Activated CD8-positive, alpha-beta memory T cell treated with anti-CD3 and anti-CD28 coated beads, Interleukin-2, amount 50 U/mL, for 1 hour (primary cell): ENCODE results near the gene MAP6D1.
"Not testable (repeated sequence)": the region's sequence is repeated elsewhere in the genome, so short reads cannot be mapped to it uniquely, and the experiment has no call there.

Experiments
- DNase-seq: peaks from one replicate; pipeline ENCODE4 v3.0.0-alpha.2; 2020; ENCODE audit errors: extremely low read depth

Gene MAP6D1

GRCh38 chr3:183799461-183799860 lies 25.9 kb downstream of the MAP6D1 start:
- DNase-seq, result no peak

- no peak for DNase-seq
Measured at GRCh38 chr3:183797996-183798395, 27.4 kb downstream of the MAP6D1 start.

DNA sequence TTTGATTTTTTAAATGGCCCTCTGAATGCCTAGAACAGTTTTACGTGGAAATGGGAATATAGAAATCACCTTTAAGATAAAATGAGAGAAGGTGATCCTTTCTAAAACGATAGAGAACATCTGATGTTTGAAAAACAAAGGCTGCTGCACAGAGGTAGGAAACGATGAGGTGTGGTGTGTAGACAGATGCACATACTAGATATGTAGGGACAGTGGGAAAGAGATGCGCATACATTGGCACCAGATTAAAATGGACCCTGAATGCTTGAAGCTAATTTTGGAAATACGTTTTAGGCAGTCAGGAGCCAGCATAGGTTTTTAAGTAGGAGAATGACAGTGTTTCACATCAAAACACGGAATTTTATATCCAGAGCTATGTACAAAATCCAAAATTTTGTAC lies 29.0 kb downstream of the MAP6D1 start:
- no peak for DNase-seq

DNA sequence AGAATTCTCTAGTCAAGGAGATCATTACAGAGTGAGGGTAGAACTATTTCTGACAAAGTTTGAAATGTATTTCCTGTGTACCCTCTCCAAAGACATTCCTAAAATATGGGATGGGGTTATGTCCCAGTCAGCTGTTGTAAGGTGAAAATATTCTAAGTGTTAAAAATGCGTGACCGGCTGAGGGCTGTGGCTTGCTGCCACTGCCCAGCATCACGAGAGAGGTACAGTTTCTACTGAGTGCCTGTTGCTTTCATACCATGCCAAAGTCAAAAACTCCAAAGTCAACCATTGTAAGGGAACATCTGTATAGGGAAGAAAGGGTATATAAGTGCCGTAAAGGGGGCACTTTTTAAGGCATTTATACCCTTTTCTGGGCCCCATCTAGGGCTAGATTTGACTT lies 30.9 kb downstream of the MAP6D1 start:
- DNase-seq, result no peak

- DNase-seq, result no peak
Measured at GRCh38 chr3:183792976-183793375, 32.4 kb downstream of the MAP6D1 start.

DNA sequence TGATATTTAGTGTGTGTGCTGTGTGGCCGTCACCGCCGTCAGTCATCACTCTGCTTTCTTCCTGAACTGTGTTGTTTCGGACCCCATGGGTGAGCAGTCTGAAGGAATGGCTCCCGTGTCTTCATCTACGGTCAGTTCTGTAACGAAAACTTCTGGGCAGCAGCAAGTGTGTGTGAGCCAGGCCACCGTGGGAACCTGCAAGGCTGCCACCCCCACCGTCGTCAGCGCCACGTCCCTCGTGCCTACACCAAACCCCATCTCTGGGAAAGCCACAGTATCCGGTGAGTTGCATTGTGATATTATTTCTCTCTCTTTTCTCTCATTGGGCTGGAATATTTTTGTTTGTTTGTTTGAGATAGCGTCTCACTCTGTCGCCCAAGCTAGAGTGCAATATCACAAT lies 34.7 kb downstream of the MAP6D1 start:
- DNase-seq, result no peak

GRCh38 chr3:183789826-183790225 lies 35.6 kb downstream of the MAP6D1 start:
- no peak for DNase-seq

DNA sequence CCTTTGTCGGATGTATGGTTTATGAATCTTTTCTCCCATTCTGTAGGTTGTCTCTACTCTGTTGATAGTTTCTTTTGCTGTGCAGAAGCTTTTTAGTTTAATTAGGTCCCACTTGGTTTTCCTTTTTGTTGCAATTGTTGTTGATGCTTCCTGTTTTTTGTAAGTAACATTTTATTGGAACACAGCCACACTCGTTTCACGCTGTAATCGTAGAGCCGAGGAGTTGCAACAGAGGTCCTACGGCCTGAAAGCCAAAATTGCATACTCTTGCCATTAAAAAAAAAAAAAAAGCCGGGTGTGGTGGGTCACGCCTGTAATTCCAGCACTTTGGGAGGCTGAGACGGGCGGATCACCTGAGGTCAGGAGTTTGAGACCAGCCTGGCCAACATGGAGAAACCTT lies 40.9 kb downstream of the MAP6D1 start:
- DNase-seq, result not testable (repeated sequence)

- DNase-seq, result no peak
Measured at GRCh38 chr3:183782576-183783276, 42.7 kb downstream of the MAP6D1 start.

DNA sequence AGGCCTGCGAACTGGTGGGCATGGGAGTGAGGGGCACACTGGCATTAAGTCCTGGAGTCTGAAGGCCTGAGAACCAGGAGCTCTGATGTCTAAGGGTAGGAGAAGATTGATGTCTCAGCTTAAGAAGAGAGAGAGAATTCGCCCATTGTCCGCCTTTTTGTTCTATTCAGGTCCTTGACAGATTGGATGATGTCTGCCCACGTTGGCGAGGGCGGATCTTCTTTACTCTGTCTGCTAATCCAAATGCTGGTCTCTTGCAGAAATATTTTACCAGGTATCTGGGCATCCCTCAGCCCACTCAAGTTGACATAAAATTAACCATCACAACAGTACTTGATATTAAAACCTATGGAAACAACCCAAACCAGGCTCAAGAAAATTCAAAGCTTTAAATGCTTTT lies 44.1 kb downstream of the MAP6D1 start:
- DNase-seq, result no peak

DNA sequence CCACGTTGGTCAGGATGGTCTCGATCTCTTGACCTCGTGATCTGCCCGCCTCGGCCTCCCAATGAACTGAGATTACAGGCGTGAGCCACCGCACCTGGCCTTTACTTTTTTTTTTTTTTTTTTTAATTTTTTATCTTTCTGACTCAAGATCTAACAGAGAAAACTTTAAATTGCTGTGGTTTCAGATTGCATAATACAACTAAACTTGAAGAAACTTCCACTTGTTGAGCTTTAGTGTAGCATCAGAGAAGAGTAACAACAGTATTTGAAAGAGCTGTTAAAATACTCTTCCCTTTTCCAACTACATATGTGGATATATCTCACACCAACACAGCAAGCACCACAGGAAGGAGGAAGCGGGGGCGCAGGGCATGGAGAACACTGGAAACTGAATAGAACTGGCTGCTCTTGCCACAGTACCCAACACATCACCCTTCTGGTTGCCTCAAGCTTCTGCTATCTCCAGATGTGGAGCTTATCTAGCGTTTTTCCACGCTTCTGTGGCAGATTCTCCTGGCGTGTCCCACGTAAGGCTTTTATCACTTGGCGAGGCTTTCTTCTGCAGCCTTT lies 45.4 kb downstream of the MAP6D1 start:
- no peak for DNase-seq

GRCh38 chr3:183777016-183777618 lies 48.3 kb downstream of the MAP6D1 start:
- no peak for DNase-seq

GRCh38 chr3:183776451-183776850 lies 48.9 kb downstream of the MAP6D1 start:
- not testable (repeated sequence) for DNase-seq

- DNase-seq, result no peak
Measured at GRCh38 chr3:183775781-183776180, 49.6 kb downstream of the MAP6D1 start.

GRCh38 chr3:183774631-183775030 lies 50.7 kb downstream of the MAP6D1 start:
- DNase-seq, result no peak

- DNase-seq, result no peak
Measured at GRCh38 chr3:183769453-183769852, 55.9 kb downstream of the MAP6D1 start.

GRCh38 chr3:183768114-183768513 lies 57.3 kb downstream of the MAP6D1 start:
- DNase-seq, result no peak

- peak; percentile 31 for DNase-seq
Measured at GRCh38 chr3:183766745-183767606, 58.4 kb downstream of the MAP6D1 start.

GRCh38 chr3:183766107-183766506 lies 59.3 kb downstream of the MAP6D1 start:
- DNase-seq, result no peak
